Inferior parietal cortex (tissue), 1 donor: ENCODE data around the gene QRICH1.
A peak's percentile ranks its signal among the peaks of the same experiment; 100 is the strongest.
"Not testable (repeated sequence)": the region's sequence is repeated elsewhere in the genome, so short reads cannot be mapped to it uniquely, and the experiment has no call there.

Experiments used
- DNase-seq: peaks from one replicate; pipeline ENCODE4 v3.0.0-alpha.2; 2016; ENCODE audit errors: extremely low spot score

QRICH1 gene

GRCh38 chr3:49017971-49018706 lies 75.7 kb downstream of the QRICH1 start, which contains the start of gene DALRD3:
Gene DALRD3, minus strand, starts transcription at chr3:49018580. Its CDS starts 16 bp downstream, at chr3:49018564.
- peak; percentile 89 for DNase-seq

- no peak for DNase-seq
Observed at GRCh38 chr3:49017229-49017970, 76.5 kb downstream of the QRICH1 start.

- DNase-seq, result no peak
Observed at GRCh38 chr3:49016414-49017228, 77.2 kb downstream of the QRICH1 start.

GRCh38 chr3:49015765-49016164 lies 78.1 kb downstream of the QRICH1 start:
- DNase-seq, result no peak

- DNase-seq, result no peak
Observed at GRCh38 chr3:49015072-49015471, 78.8 kb downstream of the QRICH1 start.

- no peak for DNase-seq
Observed at GRCh38 chr3:49013738-49014660, 79.9 kb downstream of the QRICH1 start.

- no peak for DNase-seq
Observed at GRCh38 chr3:49013113-49013737, 80.6 kb downstream of the QRICH1 start.

GRCh38 chr3:49012441-49013017 lies 81.3 kb downstream of the QRICH1 start:
- no peak for DNase-seq

GRCh38 chr3:49009396-49009795 lies 84.5 kb downstream of the QRICH1 start:
- no peak for DNase-seq

GRCh38 chr3:49008627-49009026 lies 85.2 kb downstream of the QRICH1 start:
- not testable (repeated sequence) for DNase-seq

- DNase-seq, result peak; percentile 53
Observed at GRCh38 chr3:49007771-49008528, 85.9 kb downstream of the QRICH1 start.

GRCh38 chr3:49007068-49007770 lies 86.7 kb downstream of the QRICH1 start, which contains the start of gene WDR6:
Gene WDR6, plus strand, starts transcription at chr3:49007391. Its CDS starts 41 bp downstream, at chr3:49007432.
- DNase-seq, result peak; percentile 94

GRCh38 chr3:49006408-49007067 lies 87.3 kb downstream of the QRICH1 start:
- DNase-seq, result no peak

GRCh38 chr3:49005998-49006397 lies 87.9 kb downstream of the QRICH1 start:
- DNase-seq, result no peak

- no peak for DNase-seq
Observed at GRCh38 chr3:49005303-49005680, 88.6 kb downstream of the QRICH1 start.

GRCh38 chr3:49004352-49005302 lies 89.2 kb downstream of the QRICH1 start:
- no peak for DNase-seq

- no peak for DNase-seq
Observed at GRCh38 chr3:49001155-49001554, 92.7 kb downstream of the QRICH1 start.
